HCT116 (cell line): ENCODE data around the gene OR7A5. TPM values are rescaled to one million over a fixed set of nuclear protein-coding genes. Genes with fewer than 3 reads are reported as not detected.

ENCODE experiments used
- ATAC-seq: fragments of 200-7000 bp; cut with Tn5 transposase; 2 replicates; pipeline ENCODE4 v1.9.1; 2020; ENCODE audit warnings: mild to moderate bottlenecking, moderate library complexity
- BruUV-seq: library from RNA; stranded (reverse); fragments of 400-500 nt; replicated peaks from 2 replicates; lab custom pipeline; 2021; lab: Mats Ljungman, UMichigan
- CTCF ChIA-PET: fragments of 300-600 bp; sonication (Branson Sonifier 250); formaldehyde crosslinking; loops from one replicate; lab custom pipeline; 2021; ENCODE audit warnings: antibody characterized with exemption; lab: Charles Lee
- POLR2A ChIA-PET: fragments of 300-600, 350-600 bp; sonication (Branson Sonifier 250); formaldehyde crosslinking; loops from one replicate; lab custom pipeline; 2021; ENCODE audit warnings: antibody characterized with exemption; lab: Charles Lee
- RAD21 ChIA-PET, 2 experiments: fragments of 300-600 bp; sonication (Branson Sonifier 250); formaldehyde crosslinking; loops; one replicate each; lab custom pipeline; 2023; ENCODE audit warnings: low total read pairs in 2 of 2; ENCODE audit not compliant: uncharacterized antibody in 2 of 2, unreplicated experiment in 2 of 2, low non-redundant PET in 1 of 2; lab: Charles Lee
- DNase-seq: peaks from one replicate; pipeline ENCODE4 v3.0.0-alpha.2; 2010; ENCODE audit warnings: low read depth, low spot score
- H2AFZ ChIP-seq: fragments of 200-600 bp; shearing (Covaris generic), sonication (generic); 2 replicates; pipeline ENCODE4 v1.6.1; 2017; ENCODE audit warnings: low read depth, mixed run types, mixed read lengths, antibody characterized with exemption, low read length; ENCODE audit not compliant: poor library complexity, severe bottlenecking
- H3K27ac ChIP-seq: 2 replicates; pipeline ENCODE4 v1.5.1; 2012; ENCODE audit warnings: low read depth, low read length
- H3K27me3 ChIP-seq: fragments of 200-600 bp; sonication (generic); 2 replicates; pipeline ENCODE4 v1.6.1; 2016; ENCODE audit warnings: mixed run types, low read length, mixed read lengths; ENCODE audit not compliant: insufficient read depth
- H3K36me3 ChIP-seq, 2 experiments: fragments of 200-500 bp in 1 of 2; fragments of 200-600 bp in 1 of 2; sonication (Bioruptor generic) in 1 of 2; sonication (generic) in 1 of 2; 2 replicates each; pipeline versions ENCODE4 v1.5.1 to v1.6.1; 2014 to 2016; ENCODE audit warnings: low read length in 2 of 2, inconsistent platforms in 1 of 2, mixed read lengths in 1 of 2, mixed run types in 1 of 2; ENCODE audit not compliant: insufficient read depth in 2 of 2, control insufficient read depth in 1 of 2
- H3K4me1 ChIP-seq, 2 experiments: fragments of 200-600 bp in 1 of 2; sonication (generic) in 1 of 2; 2 replicates each; pipeline versions ENCODE4 v1.5.1 to v1.6.1; 2012 to 2017; ENCODE audit warnings: low read length in 2 of 2, inconsistent platforms in 1 of 2, mild to moderate bottlenecking in 1 of 2, mixed read lengths in 1 of 2, mixed run types in 1 of 2, moderate library complexity in 1 of 2; ENCODE audit not compliant: insufficient read depth in 2 of 2, control insufficient read depth in 1 of 2
- H3K4me2 ChIP-seq: fragments of 200-600 bp; sonication (generic); 2 replicates; pipeline ENCODE4 v1.6.1; 2017; ENCODE audit warnings: mixed run types, low read length, mixed read lengths
- H3K4me3 ChIP-seq, 2 experiments: fragments of 200-600 bp in 1 of 2; sonication (generic) in 1 of 2; replicated peaks in 1 of 2; 2 replicates each; pipeline ENCODE4 v1.5.1; 2011 to 2016; ENCODE audit warnings: low read length in 2 of 2, control low read depth in 1 of 2, low read depth in 1 of 2, mild to moderate bottlenecking in 1 of 2, mixed read lengths in 1 of 2, mixed run types in 1 of 2
- H3K79me2 ChIP-seq: fragments of 200-600 bp; sonication (generic); 2 replicates; pipeline ENCODE4 v1.6.1; 2017; ENCODE audit warnings: mild to moderate bottlenecking, mixed run types, low read length, moderate library complexity, mixed read lengths; ENCODE audit not compliant: insufficient read depth
- H3K9ac ChIP-seq: fragments of 200-600 bp; sonication (generic); 2 replicates; pipeline ENCODE4 v1.6.1; 2016; ENCODE audit warnings: low read length, mixed read lengths
- H3K9me2 ChIP-seq: fragments of 200-600 bp; sonication (generic), shearing (Covaris generic); 2 replicates; pipeline ENCODE4 v1.6.1; 2017; ENCODE audit warnings: mixed run types, mild to moderate bottlenecking, moderate library complexity; ENCODE audit not compliant: insufficient read depth
- H3K9me3 ChIP-seq, 2 experiments: fragments of 200-500 bp in 1 of 2; fragments of 200-600 bp in 1 of 2; sonication (Bioruptor generic) in 1 of 2; sonication (generic) in 1 of 2; 2 replicates each; pipeline ENCODE4 v1.6.1; 2014 to 2017; ENCODE audit warnings: low read length in 2 of 2, mixed read lengths in 2 of 2, inconsistent platforms in 1 of 2, low read depth in 1 of 2, mild to moderate bottlenecking in 1 of 2, mixed run types in 1 of 2, moderate library complexity in 1 of 2; ENCODE audit not compliant: control insufficient read depth in 1 of 2, insufficient read depth in 1 of 2
- H4K20me1 ChIP-seq: fragments of 200-600 bp; sonication (generic), shearing (Covaris generic); 2 replicates; pipeline ENCODE4 v1.6.1; 2017; ENCODE audit warnings: mixed run types, mild to moderate bottlenecking, moderate library complexity; ENCODE audit not compliant: insufficient read depth
- CEBPB ChIP-seq: IDR thresholded peaks from 2 replicates; pipeline ENCODE4 v1.6.1; 2012; ENCODE audit warnings: low read depth
- EGR1 ChIP-seq: IDR thresholded peaks from 2 replicates; pipeline ENCODE4 v1.6.1; 2012; ENCODE audit warnings: low read depth
- ELF1 ChIP-seq: IDR thresholded peaks from 2 replicates; pipeline ENCODE4 v1.6.1; 2012; ENCODE audit warnings: low read depth, borderline replicate concordance
- EZH2 ChIP-seq: fragments of 200-600 bp; sonication (generic); IDR thresholded peaks from 2 replicates; pipeline ENCODE4 v1.6.1; 2017; ENCODE audit warnings: antibody characterized with exemption, mixed run types
- EZH2phosphoT487 ChIP-seq: fragments of 200-600 bp; IDR thresholded peaks from 2 replicates; pipeline ENCODE4 v1.6.1; 2018; ENCODE audit warnings: antibody characterized with exemption, borderline replicate concordance
- JUND ChIP-seq: IDR thresholded peaks from 2 replicates; pipeline ENCODE4 v1.6.1; 2012
- MAX ChIP-seq: IDR thresholded peaks from 2 replicates; pipeline ENCODE4 v1.6.1; 2012
- POLR2AphosphoS5 ChIP-seq: IDR thresholded peaks from 2 replicates; pipeline ENCODE4 v1.6.1; 2011; ENCODE audit warnings: mild to moderate bottlenecking, low read depth, low read length, moderate library complexity
- RAD21 ChIP-seq: IDR thresholded peaks from 2 replicates; pipeline ENCODE4 v1.6.1; 2012; ENCODE audit warnings: low read depth, mild to moderate bottlenecking
- REST ChIP-seq: IDR thresholded peaks from 2 replicates; pipeline ENCODE4 v1.6.1; 2012; ENCODE audit warnings: low read depth
- SIN3A ChIP-seq: IDR thresholded peaks from 2 replicates; pipeline ENCODE4 v1.6.1; 2012; ENCODE audit warnings: low read depth
- SP1 ChIP-seq: IDR thresholded peaks from 2 replicates; pipeline ENCODE4 v1.6.1; 2012; ENCODE audit warnings: low read depth
- TCF7L2 ChIP-seq: IDR thresholded peaks from 2 replicates; pipeline ENCODE4 v1.7.0; 2011; ENCODE audit warnings: borderline replicate concordance, inconsistent platforms; ENCODE audit not compliant: insufficient read depth, insufficient read length; ENCODE audit errors: extremely low read depth
- YY1 ChIP-seq: IDR thresholded peaks from 2 replicates; pipeline ENCODE4 v1.6.1; 2011; ENCODE audit warnings: low read length, low read depth, moderate library complexity, mild to moderate bottlenecking; ENCODE audit not compliant: insufficient replicate concordance; ENCODE audit errors: extremely low read depth
- ZFX ChIP-seq: fragments of 450-650 bp; IDR thresholded peaks from 2 replicates; pipeline ENCODE4 v1.6.1; 2017
- intact Hi-C: fragments of 100-400 bp; cut with micrococcal nuclease; formaldehyde crosslinking; loops from 2 replicates; pipeline ENCODE4 v1.10.0; 2022
- total RNA-seq: library from RNA; stranded (reverse); gene quantifications from one replicate; pipeline ENCODE4 v1.2.1, GENCODE V29; 2021; ENCODE audit not compliant: unreplicated experiment
- TF ChIP-seq, protein P1 (sequence below), 3 experiments: fragments of 200-600 bp in 1 of 3; sonication (generic) in 1 of 3; IDR thresholded peaks in 2 of 3; conservative IDR thresholded peaks in 1 of 3; 2 replicates each; pipeline ENCODE4 v1.5.1; 2012 to 2017; ENCODE audit warnings: low read depth in 2 of 3, low read length in 2 of 3, antibody characterized with exemption in 1 of 3, borderline replicate concordance in 1 of 3, control low read depth in 1 of 3, mild to moderate bottlenecking in 1 of 3, mixed read lengths in 1 of 3, mixed run types in 1 of 3, moderate library complexity in 1 of 3; ENCODE audit not compliant: insufficient read depth in 1 of 3
- TF ChIP-seq, protein P2 (sequence below): IDR thresholded peaks from 2 replicates; pipeline ENCODE4 v1.6.1; 2011; ENCODE audit warnings: mild to moderate bottlenecking, low read length, moderate library complexity; ENCODE audit not compliant: insufficient replicate concordance; ENCODE audit errors: extremely low read depth

Gene OR7A5
- total RNA-seq, 1 experiment from 2014 or later, result not detected

DNA sequence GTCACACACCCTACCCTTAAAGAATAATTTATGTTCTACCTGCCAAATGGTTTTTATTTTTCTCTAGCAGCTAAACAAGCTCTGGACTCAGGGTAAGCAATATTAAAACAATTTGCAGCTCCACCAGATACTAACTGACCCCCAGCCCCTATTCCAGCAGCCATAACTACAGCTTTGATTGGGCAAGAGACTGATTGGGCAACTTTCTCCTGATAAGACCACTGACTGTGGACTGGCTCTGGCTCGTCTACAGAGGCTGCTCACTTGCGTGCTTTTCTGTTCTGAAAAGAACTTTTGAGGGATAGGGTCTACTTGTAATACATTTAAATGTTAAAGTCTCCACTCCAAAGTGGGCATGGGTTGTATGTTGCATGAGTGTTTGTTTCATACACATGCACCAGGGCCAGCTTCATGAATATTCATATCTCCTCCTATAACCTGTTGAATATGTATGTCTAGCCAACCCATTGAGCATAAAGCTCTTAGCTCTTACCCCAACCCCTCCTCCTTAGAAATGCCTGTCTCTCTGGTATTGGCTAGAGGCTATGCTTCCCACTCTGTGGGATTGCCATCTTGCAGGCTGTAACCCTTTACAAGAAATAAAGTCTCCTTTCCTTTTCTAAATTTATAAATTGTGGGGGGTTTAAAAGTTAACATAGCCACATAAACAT is 19.9 kb downstream of the OR7A5 start:
- BruUV-seq, result no TSS peak
- CTCF ChIA-PET, result no interaction called here
- POLR2A ChIA-PET, result no interaction called here
- intact Hi-C loops, result no loop called here
- Histone ChIP-seq H3K4me1 (no peaks in the 10 kb centered on the region), H3K9me3 (no peaks in the 10 kb centered on the region), H3K4me3 (no peak overlapping the region), H3K9me2 (no peaks in the 10 kb centered on the region), H2AFZ (no peak overlapping the region), H3K79me2 (no peaks in the 10 kb centered on the region), H3K27me3 (0 out of 2 replicates have a peak, but pooled peaks cover 8% of the 10 kb centered on the region), H3K27ac (no peak overlapping the region), H3K4me2 (no peak overlapping the region), H3K9ac (no peak overlapping the region), H4K20me1 (no peaks in the 10 kb centered on the region), H3K36me3 (no peaks in the 10 kb centered on the region)
- RAD21 ChIA-PET, result no interaction called here
- no peak for ATAC-seq
- no peak for DNase-seq
- no peak for TF ChIP-seq ELF1
- no peak for TF ChIP-seq EZH2phosphoT487
- TF ChIP-seq SP1, result no peak
- no peak for TF ChIP-seq CEBPB
- TF ChIP-seq, protein P1, sequence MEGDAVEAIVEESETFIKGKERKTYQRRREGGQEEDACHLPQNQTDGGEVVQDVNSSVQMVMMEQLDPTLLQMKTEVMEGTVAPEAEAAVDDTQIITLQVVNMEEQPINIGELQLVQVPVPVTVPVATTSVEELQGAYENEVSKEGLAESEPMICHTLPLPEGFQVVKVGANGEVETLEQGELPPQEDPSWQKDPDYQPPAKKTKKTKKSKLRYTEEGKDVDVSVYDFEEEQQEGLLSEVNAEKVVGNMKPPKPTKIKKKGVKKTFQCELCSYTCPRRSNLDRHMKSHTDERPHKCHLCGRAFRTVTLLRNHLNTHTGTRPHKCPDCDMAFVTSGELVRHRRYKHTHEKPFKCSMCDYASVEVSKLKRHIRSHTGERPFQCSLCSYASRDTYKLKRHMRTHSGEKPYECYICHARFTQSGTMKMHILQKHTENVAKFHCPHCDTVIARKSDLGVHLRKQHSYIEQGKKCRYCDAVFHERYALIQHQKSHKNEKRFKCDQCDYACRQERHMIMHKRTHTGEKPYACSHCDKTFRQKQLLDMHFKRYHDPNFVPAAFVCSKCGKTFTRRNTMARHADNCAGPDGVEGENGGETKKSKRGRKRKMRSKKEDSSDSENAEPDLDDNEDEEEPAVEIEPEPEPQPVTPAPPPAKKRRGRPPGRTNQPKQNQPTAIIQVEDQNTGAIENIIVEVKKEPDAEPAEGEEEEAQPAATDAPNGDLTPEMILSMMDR (IDR thresholded peaks at IDR 0.05 in 2 of 3, conservative IDR thresholded peaks at IDR 0.05 in 1 of 3; ENCODE audit: borderline replicate concordance in 1 of 3, insufficient read depth in 1 of 3, low read depth in 2 of 3, low read length in 2 of 3), result no peak
- TF ChIP-seq, protein P2, sequence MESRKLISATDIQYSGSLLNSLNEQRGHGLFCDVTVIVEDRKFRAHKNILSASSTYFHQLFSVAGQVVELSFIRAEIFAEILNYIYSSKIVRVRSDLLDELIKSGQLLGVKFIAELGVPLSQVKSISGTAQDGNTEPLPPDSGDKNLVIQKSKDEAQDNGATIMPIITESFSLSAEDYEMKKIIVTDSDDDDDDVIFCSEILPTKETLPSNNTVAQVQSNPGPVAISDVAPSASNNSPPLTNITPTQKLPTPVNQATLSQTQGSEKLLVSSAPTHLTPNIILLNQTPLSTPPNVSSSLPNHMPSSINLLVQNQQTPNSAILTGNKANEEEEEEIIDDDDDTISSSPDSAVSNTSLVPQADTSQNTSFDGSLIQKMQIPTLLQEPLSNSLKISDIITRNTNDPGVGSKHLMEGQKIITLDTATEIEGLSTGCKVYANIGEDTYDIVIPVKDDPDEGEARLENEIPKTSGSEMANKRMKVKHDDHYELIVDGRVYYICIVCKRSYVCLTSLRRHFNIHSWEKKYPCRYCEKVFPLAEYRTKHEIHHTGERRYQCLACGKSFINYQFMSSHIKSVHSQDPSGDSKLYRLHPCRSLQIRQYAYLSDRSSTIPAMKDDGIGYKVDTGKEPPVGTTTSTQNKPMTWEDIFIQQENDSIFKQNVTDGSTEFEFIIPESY, result no peak
- no peak for TF ChIP-seq YY1
- TF ChIP-seq EZH2, result no peak
- TF ChIP-seq MAX, result no peak
- TF ChIP-seq JUND, result no peak
- TF ChIP-seq EGR1, result no peak
- no peak for TF ChIP-seq TCF7L2
- TF ChIP-seq REST, result no peak
- TF ChIP-seq SIN3A, result no peak
- TF ChIP-seq ZFX, result no peak
- TF ChIP-seq POLR2AphosphoS5, result no peak
- TF ChIP-seq RAD21, result no peak
